SK-N-MC (cell line): Measurements from ENCODE around the gene ANKDD1B.
A peak's percentile ranks its signal among the peaks of the same experiment; 100 is the strongest.
"Not testable (repeated sequence)": the region's sequence is repeated elsewhere in the genome, so short reads cannot be mapped to it uniquely, and the experiment has no call there.

Experiments
- DNase-seq: peaks from one replicate; pipeline ENCODE4 v3.0.0-alpha.2; 2011; ENCODE audit warnings: low read depth, low spot score
- H3K27ac ChIP-seq: fragments of 200-600 bp; sonication (generic); 2 replicates; pipeline ENCODE4 v1.5.1; 2016; ENCODE audit warnings: mixed run types
- H3K36me3 ChIP-seq: fragments of 200-600 bp; sonication (generic); 2 replicates; pipeline ENCODE4 v1.6.1; 2017; ENCODE audit warnings: antibody characterized with exemption, low read length, mixed read lengths; ENCODE audit not compliant: insufficient read depth
- H3K4me3 ChIP-seq: fragments of 200-600 bp; sonication (generic); 2 replicates; pipeline ENCODE4 v1.5.1; 2016
- H3K9ac ChIP-seq: fragments of 200-600 bp; sonication (generic); 2 replicates; pipeline ENCODE4 v1.8.0; 2017; ENCODE audit warnings: mixed run types, mixed read lengths; ENCODE audit not compliant: insufficient read length
- H3K9me3 ChIP-seq: fragments of 200-600 bp; sonication (generic); 2 replicates; pipeline ENCODE4 v1.6.1; 2017; ENCODE audit warnings: low read depth, mild to moderate bottlenecking, antibody characterized with exemption, low read length, moderate library complexity, mixed read lengths
- EZH2 ChIP-seq: fragments of 200-600 bp; sonication (generic); IDR thresholded peaks from one replicate; pipeline ENCODE4 v1.6.1; 2017; ENCODE audit warnings: antibody characterized with exemption
- FOXP2 ChIP-seq: optimal IDR thresholded peaks from 2 replicates; pipeline ENCODE3; 2011; ENCODE audit warnings: mild to moderate bottlenecking, moderate library complexity; ENCODE audit not compliant: insufficient read depth; ENCODE audit errors: extremely low read length, control extremely low read depth
- POLR2AphosphoS5 ChIP-seq: IDR thresholded peaks from 2 replicates; pipeline ENCODE4 v1.6.1; 2012; ENCODE audit warnings: mild to moderate bottlenecking, low read depth, low read length, borderline replicate concordance

ANKDD1B gene

DNA sequence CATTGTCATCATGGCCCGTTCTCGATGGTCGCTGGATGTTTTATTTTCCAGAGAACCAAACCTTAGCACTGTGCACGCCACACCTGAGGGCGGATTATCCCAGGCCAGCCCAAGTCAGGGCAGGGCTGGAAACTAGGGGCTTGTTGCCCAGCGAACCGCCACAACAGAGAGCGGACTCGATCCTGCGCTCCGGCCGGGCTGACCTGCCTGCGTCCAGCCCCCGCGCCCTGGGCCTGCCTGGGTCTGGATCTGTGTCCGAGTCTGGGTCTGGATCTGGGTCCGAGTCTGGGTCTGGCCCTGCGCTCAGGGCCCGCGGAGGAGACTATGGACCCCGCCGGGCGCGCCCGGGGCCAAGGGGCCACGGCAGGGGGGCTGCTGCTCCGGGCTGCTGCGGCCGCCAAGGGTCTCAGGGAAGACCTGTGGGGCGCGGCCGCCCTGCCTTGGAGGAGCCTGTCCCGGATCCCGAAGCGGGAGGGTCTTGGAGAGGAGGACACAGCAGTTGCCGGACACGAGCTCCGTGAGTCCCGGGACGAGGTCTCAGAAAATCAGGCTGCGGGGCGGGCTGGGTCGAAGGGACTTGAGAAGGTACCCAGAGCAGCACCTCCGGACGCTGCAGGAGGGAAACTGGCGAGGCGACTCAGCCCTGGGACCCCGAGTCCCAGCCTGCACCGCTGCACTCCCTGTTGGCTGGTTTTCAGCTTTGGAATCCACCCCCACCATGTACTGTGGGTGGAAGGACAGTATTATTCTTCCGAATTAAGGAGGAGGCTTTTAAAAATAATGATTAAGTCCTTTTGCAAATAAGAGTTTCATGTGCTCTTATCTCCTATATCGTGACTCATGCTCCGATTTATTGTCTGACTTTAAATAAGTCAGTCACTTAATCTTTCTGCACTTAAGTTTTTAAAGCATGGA, at the start of gene ANKDD1B:
Gene ANKDD1B, plus strand, starts transcription at position 143 of the 915 bp plus-strand sequence. Its CDS starts 182 bp downstream, at position 325.
- Histone ChIP-seq H3K36me3 (no peaks in the 10 kb centered on the region), H3K9me3 (no peaks in the 10 kb centered on the region), H3K27ac (no peak within 1 kb of the TSS), H3K4me3 (no peak within 1 kb of the TSS), H3K9ac (no peak within 1 kb of the TSS)
- TF ChIP-seq EZH2 (no peak), FOXP2 (no peak), POLR2AphosphoS5 (no peak)
- no peak for DNase-seq

DNA sequence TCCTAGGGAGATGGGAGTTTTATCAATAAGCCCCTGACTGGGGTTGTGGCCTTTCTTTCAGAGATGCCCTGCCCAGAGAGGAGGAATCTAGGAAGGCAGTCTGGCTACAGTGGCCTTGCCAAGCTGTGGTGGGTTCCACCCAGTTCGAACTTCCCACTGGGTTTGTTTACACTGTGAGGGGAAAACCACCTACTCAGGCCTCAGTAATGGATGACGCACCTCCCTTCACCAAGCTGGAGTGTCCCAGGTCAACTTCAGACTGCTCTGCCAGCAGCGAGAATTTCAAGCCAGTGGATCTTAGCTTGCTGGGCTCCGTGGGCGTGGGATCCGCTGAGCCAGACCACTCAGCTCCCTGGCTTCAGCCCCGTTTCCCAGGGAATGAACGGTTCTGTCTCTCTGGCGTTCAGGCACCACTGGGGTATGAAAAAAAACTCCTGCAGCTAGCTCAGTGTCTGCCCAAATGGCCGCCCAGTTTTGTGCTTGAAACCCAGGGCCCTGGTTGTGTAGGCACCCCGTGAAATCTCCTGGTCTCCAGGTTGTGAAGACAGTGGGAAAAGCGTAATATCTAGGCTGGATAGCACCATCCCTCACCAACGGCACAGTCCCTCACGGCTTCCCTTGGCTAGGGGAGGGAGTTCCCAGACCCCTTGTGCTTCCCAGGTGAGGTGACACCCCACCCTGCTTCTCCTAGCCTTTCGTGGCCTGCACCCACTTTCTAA, 45.1 kb upstream of the ANKDD1B start:
- Histone ChIP-seq H3K4me3 (peak overlapping the region; percentile 57), H3K27ac (peak overlapping the region; percentile 86)
- H3K36me3 ChIP-seq, DNase-seq, H3K9ac ChIP-seq, H3K9me3 ChIP-seq: not testable (repeated sequence)

DNA sequence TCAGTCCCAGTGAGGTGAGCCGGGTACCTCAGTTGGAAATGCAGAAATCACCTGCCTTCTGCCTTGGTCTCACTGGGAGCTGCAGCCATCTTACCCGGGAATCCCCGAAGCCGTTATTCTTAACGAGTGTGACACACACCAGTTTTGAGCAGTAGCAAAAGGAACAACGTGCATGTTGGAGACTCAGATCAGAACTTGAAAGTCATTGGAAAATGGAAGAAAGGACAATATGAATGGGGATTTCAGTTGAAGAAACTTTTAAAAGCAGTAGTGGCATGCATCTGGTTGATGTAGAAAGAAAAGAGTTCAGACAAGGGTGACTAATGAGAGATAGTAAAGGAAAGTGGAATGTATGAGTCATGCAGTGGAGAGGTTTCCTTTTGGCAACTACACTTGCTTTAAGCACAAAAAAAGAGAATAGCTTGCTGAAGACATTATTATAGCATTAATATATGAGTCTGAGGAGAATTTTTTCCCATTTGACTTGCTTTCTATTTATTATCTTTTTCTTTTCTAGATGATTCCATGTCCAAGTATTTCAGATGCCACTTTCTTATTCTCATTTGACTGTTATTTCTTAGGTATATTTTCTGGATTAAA, 44.4 kb upstream of the ANKDD1B start:
- no peaks in the 10 kb centered on the region for H3K9me3 ChIP-seq
- H3K36me3 ChIP-seq: peaks cover 6% of the 10 kb centered on the region; the same call in 1 of the 2 replicates
- peak; percentile 90 for DNase-seq
- no peak for TF ChIP-seq EZH2
- TF ChIP-seq FOXP2: no peak
- TF ChIP-seq POLR2AphosphoS5: no peak; the same call in 1 of the 2 replicates
- H3K27ac ChIP-seq: peak overlapping the region; percentile 86
- H3K9ac ChIP-seq: peak overlapping the region; percentile 25
- peak overlapping the region; percentile 57 for H3K4me3 ChIP-seq

DNA sequence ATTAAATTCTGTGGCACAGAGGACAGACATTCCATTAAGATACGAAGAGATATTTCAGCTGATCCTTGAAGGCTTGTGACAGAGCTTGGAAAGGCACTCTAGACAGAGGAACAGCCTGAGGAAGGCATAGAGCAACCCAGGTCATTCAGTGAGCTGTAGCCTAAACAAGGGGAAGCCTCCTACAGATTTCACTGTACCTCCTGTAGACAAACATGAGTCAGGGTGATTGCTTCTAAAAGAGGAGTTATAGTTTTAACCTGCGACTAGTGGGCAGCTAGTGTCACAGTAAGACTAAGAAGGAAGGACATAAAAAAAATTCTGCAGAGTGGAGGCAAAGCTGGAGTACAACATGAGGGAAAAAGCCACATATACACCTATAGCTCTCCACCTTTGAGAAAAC, 43.5 kb upstream of the ANKDD1B start:
- TF ChIP-seq EZH2 (no peak), FOXP2 (no peak), POLR2AphosphoS5 (no peak)
- peak overlapping the region; percentile 25 for H3K9ac ChIP-seq
- peak overlapping the region; percentile 86 for H3K27ac ChIP-seq
- DNase-seq: no peak
- peak overlapping the region; percentile 57 for H3K4me3 ChIP-seq
- peaks cover 6% of the 10 kb centered on the region; the same call in 1 of the 2 replicates for H3K36me3 ChIP-seq
- no peaks in the 10 kb centered on the region for H3K9me3 ChIP-seq

DNA sequence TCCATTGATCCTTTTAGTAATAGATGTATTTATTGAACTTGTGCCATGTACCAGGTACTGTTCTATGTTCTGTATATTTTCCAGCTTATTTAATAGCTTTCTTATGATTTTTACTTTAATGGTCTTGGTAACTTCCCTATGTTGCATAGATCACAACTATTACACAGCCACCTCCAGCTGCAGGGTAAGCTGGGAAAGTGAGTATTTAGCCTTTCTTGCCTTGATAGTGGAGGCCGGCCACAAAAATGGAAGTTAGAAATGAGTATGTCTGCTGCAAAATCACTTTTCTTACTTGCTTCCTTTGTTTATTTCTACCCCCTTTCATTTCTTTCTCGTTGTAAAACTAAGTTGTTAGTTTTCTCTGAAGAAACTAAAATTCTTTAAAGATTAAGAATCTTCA, 43.1 kb upstream of the ANKDD1B start:
- no peaks in the 10 kb centered on the region for H3K9me3 ChIP-seq
- no peak for DNase-seq
- H3K9ac ChIP-seq: no peak overlapping the region
- H3K36me3 ChIP-seq: peaks cover 6% of the 10 kb centered on the region; the same call in 1 of the 2 replicates
- no peak overlapping the region; the same call in 1 of the 2 replicates for H3K27ac ChIP-seq
- H3K4me3 ChIP-seq: no peak overlapping the region
- TF ChIP-seq POLR2AphosphoS5 (no peak), FOXP2 (no peak), EZH2 (no peak)

DNA sequence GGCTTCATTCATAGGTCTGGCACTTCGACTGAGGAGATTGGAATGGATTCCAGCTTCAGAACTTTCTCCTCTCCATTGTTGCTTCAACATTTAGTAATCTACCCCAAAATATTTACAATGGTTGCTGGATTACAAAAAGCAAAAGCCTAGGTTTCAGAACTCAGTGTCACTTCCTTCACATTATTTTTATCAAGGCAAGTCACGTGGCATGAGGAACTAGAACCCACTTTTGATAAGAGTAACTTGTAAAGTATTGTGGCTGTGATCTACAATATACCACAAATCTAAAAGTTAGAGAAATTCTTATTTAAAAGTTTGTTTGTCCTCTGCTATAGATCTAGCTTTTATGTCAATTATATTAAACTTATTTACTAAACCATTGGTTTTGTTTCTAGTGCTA, 39.7 kb upstream of the ANKDD1B start:
- DNase-seq: no peak
- Histone ChIP-seq H3K9ac (no peak overlapping the region), H3K4me3 (no peak overlapping the region), H3K9me3 (no peaks in the 10 kb centered on the region), H3K36me3 (peaks cover 6% of the 10 kb centered on the region; the same call in 1 of the 2 replicates), H3K27ac (no peak overlapping the region)
- no peak for TF ChIP-seq FOXP2
- no peak for TF ChIP-seq EZH2
- no peak for TF ChIP-seq POLR2AphosphoS5

DNA sequence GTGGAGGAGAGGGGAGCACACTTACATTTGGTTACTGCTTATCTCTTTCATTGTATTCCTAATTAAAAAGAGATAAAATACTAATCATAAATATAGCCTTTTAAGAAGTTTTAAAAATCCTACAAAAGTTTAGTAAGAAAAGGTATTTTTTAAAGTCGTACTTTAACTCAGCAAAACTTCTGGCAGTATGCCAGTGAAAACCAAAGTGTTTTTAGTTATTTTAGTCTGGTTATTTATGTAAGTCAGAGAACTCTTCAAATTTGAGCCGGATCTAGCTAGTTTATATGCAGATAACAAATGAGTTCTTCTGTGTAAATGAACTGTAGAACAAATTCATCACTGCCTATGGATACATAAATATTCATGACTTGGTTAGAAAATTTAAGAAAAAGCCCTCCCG, 36.5 kb upstream of the ANKDD1B start:
- TF ChIP-seq FOXP2 (no peak), POLR2AphosphoS5 (no peak), EZH2 (no peak)
- H3K36me3 ChIP-seq: peaks cover 11% of the 10 kb centered on the region
- DNase-seq: no peak
- peak overlapping the region; percentile 42 for H3K4me3 ChIP-seq
- peak overlapping the region; percentile 66; the same call in 1 of the 2 replicates for H3K27ac ChIP-seq
- H3K9ac ChIP-seq: no peak overlapping the region
- no peaks in the 10 kb centered on the region for H3K9me3 ChIP-seq

DNA sequence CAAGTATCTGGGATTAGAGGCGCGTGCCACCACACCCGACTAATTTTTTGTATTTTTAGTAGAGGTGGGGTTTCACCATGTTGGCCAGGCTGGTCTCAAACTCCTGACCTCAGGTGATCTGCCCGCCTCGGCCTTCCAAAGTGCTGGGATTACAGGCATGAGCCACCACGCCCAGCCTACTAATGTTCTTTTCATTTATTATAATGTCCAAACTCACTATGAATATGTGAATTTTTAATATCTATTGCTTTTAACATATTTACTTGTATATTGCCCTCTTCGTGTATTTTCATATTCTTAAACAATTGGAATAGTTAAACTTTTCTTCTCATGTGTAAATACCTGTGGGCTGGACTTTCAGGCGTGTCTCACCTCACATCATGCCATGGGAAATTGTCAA, 33.0 kb upstream of the ANKDD1B start:
- H3K27ac ChIP-seq, H3K9ac ChIP-seq, H3K4me3 ChIP-seq, H3K9me3 ChIP-seq, DNase-seq: not testable (repeated sequence)
- H3K36me3 ChIP-seq: peaks cover 27% of the 10 kb centered on the region
